Activated CD8-positive, alpha-beta T cell treated with anti-CD3 and anti-CD28 coated beads for 36 hours (primary cell): ENCODE measurements around the gene TAPT1. TPM values are rescaled to one million over a fixed set of nuclear protein-coding genes. Genes with fewer than 3 reads are reported as not detected.
"Not testable (repeated sequence)": the region's sequence is repeated elsewhere in the genome, so short reads cannot be mapped to it uniquely, and the experiment has no call there.

Experiments
- ATAC-seq: fragments of 200-7000 bp; cut with Tn5 transposase; one replicate; pipeline ENCODE4 v1.10.0; 2021; ENCODE audit warnings: mild to moderate bottlenecking, moderate library complexity
- CTCF ChIA-PET: fragments of 350-600 bp; sonication (Branson Sonifier 250); formaldehyde crosslinking; loops from one replicate; lab custom pipeline; 2021; ENCODE audit warnings: antibody characterized with exemption; lab: Charles Lee
- POLR2A ChIA-PET: fragments of 350-600 bp; sonication (Branson Sonifier 250); formaldehyde crosslinking; loops from one replicate; lab custom pipeline; 2021; ENCODE audit warnings: antibody characterized with exemption; lab: Charles Lee
- DNase-seq: peaks from one replicate; pipeline ENCODE4 v3.0.0-alpha.2; 2020
- H3K27ac Mint-ChIP-seq: one replicate; pipeline ENCODE4 v1.8.0; 2021; ENCODE audit warnings: mild to moderate bottlenecking, mixed read lengths
- H3K27me3 Mint-ChIP-seq: one replicate; pipeline ENCODE4 v1.8.0; 2021; ENCODE audit warnings: mixed read lengths
- H3K36me3 Mint-ChIP-seq: one replicate; pipeline ENCODE4 v1.8.0; 2021; ENCODE audit warnings: low read depth, mixed read lengths
- H3K4me1 Mint-ChIP-seq: one replicate; pipeline ENCODE4 v1.8.0; 2021; ENCODE audit warnings: low read depth, mixed read lengths
- H3K4me3 Mint-ChIP-seq: one replicate; pipeline ENCODE4 v1.8.0; 2021; ENCODE audit warnings: mild to moderate bottlenecking, moderate library complexity, mixed read lengths
- H3K9me3 Mint-ChIP-seq: one replicate; pipeline ENCODE4 v1.8.0; 2021; ENCODE audit warnings: mixed read lengths
- CTCF ChIP-seq: fragments of 200-600 bp; IDR thresholded peaks from one replicate; pipeline ENCODE4 v1.8.0; 2022; ENCODE audit warnings: antibody characterized with exemption, mild to moderate bottlenecking
- intact Hi-C: fragments of 100-400 bp; cut with micrococcal nuclease; formaldehyde crosslinking; loops from one replicate; pipeline ENCODE4 v1.10.0; 2022
- total RNA-seq, 2 experiments: library from RNA; stranded (reverse); gene quantifications; one replicate each; pipeline ENCODE4 v1.2.3, GENCODE V29; 2021

Gene TAPT1
- total RNA-seq, 2 experiments from 2014 or later = 34.2 to 35.5 TPM

- no peak for DNase-seq
- intact Hi-C loops = loop anchor here (5.0 kb wide), 1 partner anchor 169 kb away; no protein-coding TSS in a partner anchor
- H3K27ac Mint-ChIP-seq = peak overlapping the region; percentile 18
- POLR2A ChIA-PET = interaction anchor here (0.8 to 1.1 kb wide), 2 partner anchors 13 to 27 kb away, joined by 3 read pairs; no protein-coding TSS in a partner anchor
- TF ChIP-seq CTCF = no peak
- no peaks in the 10 kb centered on the region for H3K27me3 Mint-ChIP-seq
- no peak for ATAC-seq
- peaks cover 14% of the 10 kb centered on the region for H3K36me3 Mint-ChIP-seq
- CTCF ChIA-PET = interaction anchor here (0.7 to 2.9 kb wide), 9 partner anchors 10 to 170 kb away, joined by 3 to 33 read pairs (median 3); no protein-coding TSS in a partner anchor
- H3K4me1 Mint-ChIP-seq = peaks cover 22% of the 10 kb centered on the region
- no peaks in the 10 kb centered on the region for H3K9me3 Mint-ChIP-seq
- no peak overlapping the region for H3K4me3 Mint-ChIP-seq
These were observed 29.5 kb downstream of the TAPT1 start for GRCh38 chr4:16196482-16197393.

GRCh38 chr4:16195209-16195608 is 31.1 kb downstream of the TAPT1 start:
- no peaks in the 10 kb centered on the region for H3K27me3 Mint-ChIP-seq
- peaks cover 18% of the 10 kb centered on the region for H3K36me3 Mint-ChIP-seq
- POLR2A ChIA-PET = no interaction called here
- H3K4me3 Mint-ChIP-seq = no peak overlapping the region
- peaks cover 22% of the 10 kb centered on the region for H3K4me1 Mint-ChIP-seq
- H3K27ac Mint-ChIP-seq = no peak overlapping the region
- H3K9me3 Mint-ChIP-seq = no peaks in the 10 kb centered on the region
- no peak for ATAC-seq
- no peak for TF ChIP-seq CTCF
- CTCF ChIA-PET = interaction anchor here (2.9 kb wide), 2 partner anchors 11 to 70 kb away, joined by 14 to 33 read pairs; no protein-coding TSS in a partner anchor
- intact Hi-C loops = loop anchor here (5.0 kb wide), 1 partner anchor 168 kb away; no protein-coding TSS in a partner anchor
- no peak for DNase-seq

- H3K27me3 Mint-ChIP-seq, ATAC-seq, H3K4me3 Mint-ChIP-seq, DNase-seq, H3K9me3 Mint-ChIP-seq, POLR2A ChIA-PET, H3K27ac Mint-ChIP-seq: not testable (repeated sequence)
- CTCF ChIA-PET = interaction anchor here (2.9 kb wide), 2 partner anchors 12 to 71 kb away, joined by 14 to 33 read pairs; no protein-coding TSS in a partner anchor
- peaks cover 18% of the 10 kb centered on the region for H3K36me3 Mint-ChIP-seq
- intact Hi-C loops = loop anchor here (5.0 kb wide), 1 partner anchor 167 kb away; no protein-coding TSS in a partner anchor
- peaks cover 22% of the 10 kb centered on the region for H3K4me1 Mint-ChIP-seq
These were observed 31.5 kb downstream of the TAPT1 start for GRCh38 chr4:16194798-16195197.

GRCh38 chr4:16194214-16194613 is 32.1 kb downstream of the TAPT1 start:
- no peaks in the 10 kb centered on the region for H3K9me3 Mint-ChIP-seq
- ChIA-PET CTCF (interaction anchor here (1.6 to 3.1 kb wide), 2 partner anchors 7 to 13 kb away, joined by 3 to 6 read pairs; no protein-coding TSS in a partner anchor), POLR2A (no interaction called here)
- no peaks in the 10 kb centered on the region for H3K27me3 Mint-ChIP-seq
- H3K36me3 Mint-ChIP-seq = peaks cover 23% of the 10 kb centered on the region
- no peak for TF ChIP-seq CTCF
- DNase-seq = no peak
- H3K27ac Mint-ChIP-seq = no peak overlapping the region
- intact Hi-C loops = no loop called here
- H3K4me1 Mint-ChIP-seq = peaks cover 22% of the 10 kb centered on the region
- H3K4me3 Mint-ChIP-seq = no peak overlapping the region
- no peak for ATAC-seq

GRCh38 chr4:16192631-16193518 is 33.4 kb downstream of the TAPT1 start:
- no peak for TF ChIP-seq CTCF
- Mint-ChIP-seq H3K4me1 (peaks cover 22% of the 10 kb centered on the region), H3K27me3 (no peaks in the 10 kb centered on the region), H3K9me3 (no peaks in the 10 kb centered on the region), H3K4me3 (no peak overlapping the region), H3K27ac (no peak overlapping the region), H3K36me3 (peaks cover 24% of the 10 kb centered on the region)
- DNase-seq (no peak), ATAC-seq (no peak)
- POLR2A ChIA-PET = interaction anchor here (0.6 kb wide), 1 partner anchor 187 kb away, joined by 3 read pairs; no protein-coding TSS in a partner anchor
- intact Hi-C loops = no loop called here
- CTCF ChIA-PET = interaction anchor here (1.6 to 3.1 kb wide), 2 partner anchors 8 to 12 kb away, joined by 3 to 6 read pairs; no protein-coding TSS in a partner anchor
